NT2/D1 (cell line): ENCODE measurements around the gene AKAP5.
A peak's percentile ranks its signal among the peaks of the same experiment; 100 is the strongest.

ENCODE experiments used
- DNase-seq: peaks from one replicate; pipeline ENCODE4 v3.0.0-alpha.2; 2011; ENCODE audit warnings: low read depth, low spot score
- H3K27me3 ChIP-seq: 2 replicates; pipeline ENCODE4 v1.6.0; 2011; ENCODE audit warnings: mild to moderate bottlenecking; ENCODE audit not compliant: insufficient read length, insufficient read depth
- H3K36me3 ChIP-seq: 2 replicates; pipeline ENCODE4 v1.6.1; 2011; ENCODE audit warnings: mild to moderate bottlenecking, low read length, mixed read lengths; ENCODE audit not compliant: insufficient read depth, insufficient read length
- H3K4me1 ChIP-seq: 2 replicates; pipeline ENCODE4 v1.5.1; 2011; ENCODE audit not compliant: insufficient read depth, insufficient read length
- H3K4me3 ChIP-seq: 2 replicates; pipeline ENCODE4 v1.5.1; 2011; ENCODE audit warnings: low read depth; ENCODE audit not compliant: insufficient read length
- H3K9ac ChIP-seq: 2 replicates; pipeline ENCODE4 v1.6.0; 2011; ENCODE audit warnings: low read depth; ENCODE audit not compliant: insufficient read length
- H3K9me3 ChIP-seq: 2 replicates; pipeline ENCODE4 v1.5.1; 2011; ENCODE audit warnings: mild to moderate bottlenecking, low read length; ENCODE audit not compliant: insufficient read depth
- SUZ12 ChIP-seq: IDR thresholded peaks from 2 replicates; pipeline ENCODE4 v1.6.1; 2011; ENCODE audit not compliant: insufficient read length, insufficient read depth; ENCODE audit errors: extremely low read depth
- YY1 ChIP-seq: IDR thresholded peaks from 2 replicates; pipeline ENCODE4 v1.6.1; 2011; ENCODE audit not compliant: insufficient read length, insufficient read depth
- ZNF274 ChIP-seq: IDR thresholded peaks from 2 replicates; pipeline ENCODE4 v1.6.1; 2011; ENCODE audit warnings: mild to moderate bottlenecking, low read depth, low read length

The AKAP5 gene

GRCh38 chr14:64463195-64463594 is 2.1 kb upstream of the AKAP5 start:
- no peaks in the 10 kb centered on the region for H3K4me1 ChIP-seq
- no peak for DNase-seq

GRCh38 chr14:64463873-64464272 is 1.4 kb upstream of the AKAP5 start:
- no peaks in the 10 kb centered on the region for H3K9me3 ChIP-seq
- peaks cover 27% of the 10 kb centered on the region for H3K36me3 ChIP-seq
- DNase-seq, result no peak
- H3K9ac ChIP-seq, result no peak overlapping the region
- no peaks in the 10 kb centered on the region for H3K27me3 ChIP-seq
- H3K4me1 ChIP-seq, result no peaks in the 10 kb centered on the region
- no peak for TF ChIP-seq ZNF274
- TF ChIP-seq YY1, result no peak
- no peak overlapping the region for H3K4me3 ChIP-seq

More at GRCh38 chr14:64463195-64463594, 2.1 kb upstream of the AKAP5 start:
- TF ChIP-seq SUZ12 (no peak), YY1 (no peak), ZNF274 (no peak)
- H3K36me3 ChIP-seq, result peaks cover 34% of the 10 kb centered on the region
- no peaks in the 10 kb centered on the region for H3K27me3 ChIP-seq
- no peaks in the 10 kb centered on the region for H3K9me3 ChIP-seq
- no peak overlapping the region for H3K4me3 ChIP-seq
- H3K9ac ChIP-seq, result no peak overlapping the region

- no peaks in the 10 kb centered on the region for H3K9me3 ChIP-seq
- DNase-seq, result no peak
- TF ChIP-seq ZNF274, result no peak
- H3K4me1 ChIP-seq, result no peaks in the 10 kb centered on the region
- peak overlapping the region; percentile 0 for H3K9ac ChIP-seq
- no peaks in the 10 kb centered on the region for H3K27me3 ChIP-seq
- peak overlapping the region; percentile 15 for H3K4me3 ChIP-seq
- H3K36me3 ChIP-seq, result peaks cover 20% of the 10 kb centered on the region
Measured at GRCh38 chr14:64464651-64465050, 648 bp upstream of the AKAP5 start.

- Histone ChIP-seq H3K9me3 (no peaks in the 10 kb centered on the region), H3K4me3 (peak overlapping the region; percentile 55), H3K9ac (peak overlapping the region; percentile 81), H3K4me1 (no peaks in the 10 kb centered on the region), H3K36me3 (peaks cover 15% of the 10 kb centered on the region), H3K27me3 (no peaks in the 10 kb centered on the region)
- TF ChIP-seq YY1, result no peak
- TF ChIP-seq SUZ12, result no peak
- no peak for TF ChIP-seq ZNF274
- peak; percentile 22 for DNase-seq
Measured at GRCh38 chr14:64465831-64466554, 694 bp downstream of the AKAP5 start.

GRCh38 chr14:64467101-64467500 is 1.8 kb downstream of the AKAP5 start:
- Histone ChIP-seq H3K27me3 (no peaks in the 10 kb centered on the region), H3K9me3 (no peaks in the 10 kb centered on the region), H3K36me3 (peaks cover 6% of the 10 kb centered on the region), H3K9ac (no peak overlapping the region), H3K4me3 (no peak overlapping the region), H3K4me1 (no peaks in the 10 kb centered on the region)
- no peak for DNase-seq
- TF ChIP-seq ZNF274 (no peak), YY1 (no peak), SUZ12 (no peak)

GRCh38 chr14:64467566-64467965 is 2.3 kb downstream of the AKAP5 start:
- TF ChIP-seq SUZ12, result no peak
- no peak for TF ChIP-seq YY1
- TF ChIP-seq ZNF274, result no peak
- H3K27me3 ChIP-seq, result no peaks in the 10 kb centered on the region
- no peaks in the 10 kb centered on the region for H3K9me3 ChIP-seq
- no peaks in the 10 kb centered on the region for H3K4me1 ChIP-seq
- H3K4me3 ChIP-seq, result no peak overlapping the region
- DNase-seq, result no peak
- no peak overlapping the region for H3K9ac ChIP-seq
- peaks cover 4% of the 10 kb centered on the region for H3K36me3 ChIP-seq

- TF ChIP-seq SUZ12 (no peak), ZNF274 (no peak), YY1 (no peak)
- H3K4me3 ChIP-seq, result no peak overlapping the region
- no peak for DNase-seq
- peaks cover 4% of the 10 kb centered on the region for H3K36me3 ChIP-seq
- H3K9ac ChIP-seq, result no peak overlapping the region
- no peaks in the 10 kb centered on the region for H3K9me3 ChIP-seq
- no peaks in the 10 kb centered on the region for H3K4me1 ChIP-seq
- H3K27me3 ChIP-seq, result no peaks in the 10 kb centered on the region
Measured at GRCh38 chr14:64468451-64468850, 3.2 kb downstream of the AKAP5 start.
